GM21786 (cell line): Measurements from ENCODE around the gene ABCB6.
A peak's percentile ranks its signal among the peaks of the same experiment; 100 is the strongest.
"Not testable (repeated sequence)": the region's sequence is repeated elsewhere in the genome, so short reads cannot be mapped to it uniquely, and the experiment has no call there.

Experiments
- ATAC-seq: cut with Tn5 transposase; IDR thresholded peaks from one replicate; pipeline ENCODE4 v1.9.1; 2021; ENCODE audit not compliant: unreplicated experiment

The ABCB6 gene

GRCh38 chr2:219218732-219219701 lies at the start of gene ABCB6:
ABCB6 (minus strand) TSS chr2:219218958; CDS start chr2:219218673, 285 bp downstream.
- peak; percentile 74 for ATAC-seq

GRCh38 chr2:219268294-219268693 lies 49.5 kb upstream of the ABCB6 start:
- ATAC-seq, result no peak

DNA sequence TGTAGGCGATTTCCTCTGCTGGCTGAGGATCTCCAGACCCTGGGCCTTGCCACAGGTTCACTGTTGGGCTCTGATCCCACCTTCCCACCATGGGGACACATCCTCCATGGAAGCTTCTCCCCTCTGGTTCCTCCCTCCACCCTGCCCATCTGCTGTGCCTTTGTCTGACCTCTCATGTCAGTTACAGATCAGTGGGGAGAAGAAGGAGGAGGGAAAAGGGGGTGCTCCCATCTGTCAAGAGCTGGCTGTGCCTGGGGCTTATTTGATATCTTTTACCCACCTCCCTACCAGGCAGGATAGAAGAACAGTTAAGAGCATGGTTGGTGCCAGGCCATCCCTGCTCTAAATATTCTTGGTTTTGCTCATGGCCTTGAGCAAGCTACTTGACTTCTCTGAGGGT lies 48.1 kb upstream of the ABCB6 start:
- ATAC-seq, result no peak

- no peak for ATAC-seq
Measured at GRCh38 chr2:219266232-219266631, 47.5 kb upstream of the ABCB6 start.

DNA sequence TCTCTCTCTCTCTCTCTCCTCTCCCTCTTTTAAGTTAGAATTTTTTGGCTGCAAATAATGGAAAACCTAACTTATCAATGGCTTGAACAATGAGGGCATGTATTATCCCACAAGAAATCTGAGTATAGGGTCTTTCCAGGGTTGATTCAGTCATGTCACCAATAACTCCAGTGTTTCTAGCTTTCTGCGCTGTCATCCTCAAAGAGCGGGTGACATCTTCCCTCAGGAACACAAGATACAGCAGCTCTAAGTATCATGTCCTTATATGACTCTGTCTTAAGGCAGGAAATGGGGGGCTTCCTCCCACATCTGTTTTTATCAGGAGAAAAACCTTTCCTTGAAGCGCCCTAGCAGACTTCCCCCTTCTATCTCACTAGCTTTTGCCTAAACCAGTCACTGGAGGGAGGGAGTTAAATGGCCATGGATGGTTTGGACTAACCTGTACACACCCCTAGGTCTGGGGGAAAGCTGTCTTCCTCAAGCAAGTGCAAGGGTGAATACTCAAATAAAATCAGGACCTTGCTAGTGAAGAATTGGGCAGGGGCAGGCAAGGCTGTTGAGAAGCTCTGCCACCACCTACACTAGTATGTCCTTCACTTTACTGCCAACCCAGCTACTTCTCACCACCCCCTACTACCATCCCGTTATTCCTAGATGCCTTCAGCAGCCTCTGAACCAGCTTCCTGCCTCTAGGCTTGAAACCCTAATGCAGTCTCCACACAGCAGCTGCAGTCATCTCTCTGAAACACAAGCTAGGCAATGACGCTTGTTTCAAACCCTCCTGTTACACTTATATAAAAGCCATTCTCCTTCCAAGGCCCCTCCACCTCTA lies 42.5 kb upstream of the ABCB6 start:
- ATAC-seq, result no peak

- not testable (repeated sequence) for ATAC-seq
Measured at GRCh38 chr2:219258942-219259341, 40.2 kb upstream of the ABCB6 start.

- peak; percentile 35 for ATAC-seq
Measured at GRCh38 chr2:219254590-219255201, 35.9 kb upstream of the ABCB6 start.

DNA sequence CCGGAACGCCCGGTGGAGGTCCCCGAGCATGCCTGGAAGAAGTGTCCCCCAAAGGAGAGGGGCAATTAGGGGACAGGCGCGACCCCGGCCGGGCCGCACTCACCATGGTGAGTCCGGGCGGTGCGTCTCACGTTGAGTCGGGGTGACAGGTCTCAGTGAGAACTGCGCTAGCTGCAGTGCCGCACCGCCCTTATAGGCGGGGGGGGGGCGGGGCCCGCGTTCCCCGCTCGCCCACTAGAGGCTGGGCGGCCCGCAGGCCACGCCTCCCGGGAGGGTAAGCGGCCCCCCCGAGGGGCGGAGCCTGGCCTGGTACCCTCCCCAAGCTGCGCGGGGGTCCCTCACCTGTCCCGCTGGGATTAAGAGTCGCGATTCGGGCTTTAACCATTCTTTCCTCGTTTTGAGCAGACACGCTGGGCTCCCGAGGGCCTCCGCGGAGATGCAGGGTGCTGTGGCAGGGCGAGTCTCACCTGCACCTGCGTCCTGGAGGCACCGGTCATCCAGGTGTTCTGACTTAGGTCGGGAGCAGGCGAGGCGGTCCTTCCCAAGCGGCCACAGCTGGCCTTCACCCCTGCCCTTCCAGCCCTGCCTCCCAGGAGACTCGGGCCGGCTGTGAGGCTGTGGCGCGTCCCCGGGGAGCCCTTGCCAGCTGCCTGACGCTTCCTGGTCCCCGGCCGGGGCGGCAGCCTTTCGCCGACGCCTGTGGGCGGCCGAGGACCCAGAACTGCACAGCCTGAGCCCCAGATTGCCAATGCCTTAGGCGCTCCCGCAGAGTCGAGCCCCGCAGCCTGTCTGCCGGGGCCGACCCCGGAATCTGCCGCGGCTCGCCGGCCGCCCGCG lies 35.2 kb upstream of the ABCB6 start, which contains the start of gene TUBA4A:
TSS of gene TUBA4A (minus strand) at position 166 of the 837 bp plus-strand sequence. CDS start at position 106, 60 bp downstream.
- ATAC-seq, result peak; percentile 35

- ATAC-seq, result peak; percentile 0
Measured at GRCh38 chr2:219252900-219253752, 34.4 kb upstream of the ABCB6 start, which contains the start of gene TUBA4B. TUBA4B (plus strand) TSS chr2:219253243; CDS start chr2:219253408, 165 bp downstream.

GRCh38 chr2:219252570-219252899 lies 33.8 kb upstream of the ABCB6 start:
- no peak for ATAC-seq

DNA sequence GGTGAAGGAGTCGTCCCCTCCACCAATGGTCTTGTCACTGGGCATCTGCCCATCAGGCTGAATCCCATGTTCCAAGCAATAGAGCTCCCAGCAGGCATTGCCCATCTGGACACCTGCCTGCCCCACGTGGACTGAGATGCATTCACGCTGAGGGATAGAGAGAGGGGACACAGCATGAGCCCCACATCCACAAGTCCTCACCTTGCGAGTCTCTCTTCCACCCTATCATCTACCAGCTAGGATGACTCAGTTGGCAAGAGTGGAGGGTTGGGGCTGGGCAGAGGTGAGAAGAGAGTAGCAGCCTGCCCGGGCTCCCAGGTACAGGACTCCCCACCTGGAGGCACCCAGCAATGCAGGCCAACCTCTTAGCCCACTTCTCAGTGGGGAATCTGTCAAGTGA lies 33.3 kb upstream of the ABCB6 start:
- ATAC-seq, result no peak

DNA sequence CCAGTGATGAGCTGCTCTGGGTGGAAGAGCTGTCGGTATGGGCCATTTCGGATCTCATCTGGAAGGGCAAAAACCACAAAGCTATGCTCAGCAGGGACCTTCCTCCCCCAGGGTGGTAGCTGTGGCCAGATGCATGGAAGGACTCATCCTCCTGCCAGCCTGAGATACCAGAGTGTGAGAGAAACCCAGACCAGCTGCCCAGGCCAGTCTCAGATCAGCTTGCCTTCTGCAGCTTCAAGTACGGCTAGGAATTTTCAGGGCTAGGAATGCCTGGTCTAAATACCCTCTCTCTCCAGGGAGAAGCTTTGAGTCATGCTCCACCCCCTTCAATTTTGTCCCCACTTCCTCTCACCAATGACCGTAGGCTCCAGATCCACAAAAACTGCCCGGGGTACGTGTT lies 32.9 kb upstream of the ABCB6 start:
- no peak for ATAC-seq

GRCh38 chr2:219250049-219250781 lies 31.5 kb upstream of the ABCB6 start:
- no peak for ATAC-seq

DNA sequence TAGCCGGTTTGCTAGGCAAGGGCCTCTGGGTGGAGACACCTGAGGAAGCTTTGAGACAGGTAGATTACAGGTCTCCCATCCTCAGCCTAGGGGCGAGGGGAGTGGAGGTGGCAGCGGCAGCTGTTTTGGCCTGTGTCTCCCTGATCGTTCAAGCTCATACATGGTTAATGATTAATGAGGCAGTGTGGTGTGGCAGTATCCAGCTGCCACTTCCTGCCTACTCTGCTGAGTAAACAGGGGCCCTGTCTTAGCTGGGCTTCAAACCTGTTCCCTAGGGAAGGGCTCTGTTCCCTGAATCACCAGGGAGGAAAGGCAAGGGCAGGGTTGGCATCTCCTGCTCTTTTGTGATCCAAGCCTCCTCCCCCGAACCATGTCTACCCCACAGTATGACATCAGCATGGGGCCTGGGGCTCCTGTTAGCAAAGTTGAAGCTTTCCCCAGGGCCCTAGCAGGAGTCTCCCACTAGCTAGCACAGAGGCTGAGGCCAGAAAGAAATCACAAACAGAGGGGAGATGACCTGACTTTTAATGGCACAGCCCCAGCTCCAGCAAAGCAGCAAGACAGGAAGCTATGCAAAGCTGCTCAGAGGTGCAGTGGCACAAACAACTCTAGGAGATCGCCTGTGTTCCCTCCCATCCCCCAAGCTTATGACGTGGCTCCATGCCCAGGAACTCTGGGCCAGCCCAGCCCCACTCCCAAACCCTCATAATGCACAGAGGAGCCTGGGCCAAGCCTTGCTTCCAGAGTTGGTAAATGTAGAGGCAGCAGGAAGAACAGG lies 30.6 kb upstream of the ABCB6 start:
- ATAC-seq, result peak; percentile 47

DNA sequence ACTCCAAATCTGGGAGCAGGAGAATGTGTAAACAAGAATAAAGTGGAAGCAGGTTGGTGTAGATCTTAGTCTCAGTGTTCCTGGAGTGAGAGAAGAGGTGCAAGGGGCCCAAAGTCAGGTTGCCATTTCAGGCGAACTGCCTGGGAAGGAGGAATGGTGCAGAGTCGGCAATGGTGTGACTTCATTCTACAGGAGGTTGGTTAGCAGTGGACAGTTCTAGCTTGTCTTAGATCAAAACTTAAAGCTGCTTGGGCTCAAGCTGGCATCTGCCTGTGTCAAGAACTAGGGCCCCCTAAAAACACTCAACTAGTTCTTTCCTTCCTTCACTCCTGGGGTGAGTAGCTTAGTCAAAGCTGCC lies 30.1 kb upstream of the ABCB6 start:
- ATAC-seq, result no peak

- ATAC-seq, result peak; percentile 26
Measured at GRCh38 chr2:219247678-219248642, 29.2 kb upstream of the ABCB6 start.

DNA sequence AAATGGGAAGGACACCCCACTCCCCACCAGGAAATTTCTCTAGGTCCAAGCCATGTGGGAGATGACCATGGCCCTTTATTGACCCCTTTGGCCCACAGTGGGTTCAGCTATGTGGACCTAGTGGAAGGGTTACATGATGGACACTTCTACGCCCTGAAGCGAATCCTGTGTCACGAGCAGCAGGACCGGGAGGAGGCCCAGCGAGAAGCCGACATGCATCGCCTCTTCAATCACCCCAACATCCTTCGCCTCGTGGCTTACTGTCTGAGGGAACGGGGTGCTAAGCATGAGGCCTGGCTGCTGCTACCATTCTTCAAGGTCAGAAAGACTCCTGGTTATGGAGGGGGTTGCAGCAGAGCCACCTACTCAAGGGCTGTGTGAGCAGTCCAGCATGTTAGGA lies 27.8 kb upstream of the ABCB6 start:
- ATAC-seq, result no peak
